Measurements from ENCODE around the gene GLP2R.
A peak's percentile ranks its signal among the peaks of the same experiment; 100 is the strongest.

Gene GLP2R

DNA sequence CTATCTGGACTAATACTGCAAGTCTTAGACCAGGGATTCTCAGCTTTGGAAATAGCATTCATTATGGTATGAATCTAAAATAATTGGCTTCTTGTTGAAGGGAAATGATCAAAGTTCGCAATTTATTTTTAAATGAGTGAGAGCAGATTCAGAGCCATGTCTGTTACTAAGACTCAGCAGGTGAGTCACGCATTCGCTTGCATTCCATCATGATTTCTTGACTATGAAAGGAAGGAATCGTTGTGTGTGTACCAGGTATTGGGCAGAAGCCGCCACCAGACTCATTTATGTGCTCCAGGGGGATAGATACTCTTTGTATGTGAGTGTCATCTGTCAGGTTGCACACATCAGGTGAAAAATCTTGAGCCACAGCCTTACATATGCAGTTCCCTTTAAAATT lies 14.6 kb upstream of the GLP2R start:
- DNase-seq (ENCODE audit: low read depth): no peak
- H3K4me3 ChIP-seq (ENCODE audit: control insufficient read depth, low read depth, low read length): no peak overlapping the region
- TF ChIP-seq, protein P1, sequence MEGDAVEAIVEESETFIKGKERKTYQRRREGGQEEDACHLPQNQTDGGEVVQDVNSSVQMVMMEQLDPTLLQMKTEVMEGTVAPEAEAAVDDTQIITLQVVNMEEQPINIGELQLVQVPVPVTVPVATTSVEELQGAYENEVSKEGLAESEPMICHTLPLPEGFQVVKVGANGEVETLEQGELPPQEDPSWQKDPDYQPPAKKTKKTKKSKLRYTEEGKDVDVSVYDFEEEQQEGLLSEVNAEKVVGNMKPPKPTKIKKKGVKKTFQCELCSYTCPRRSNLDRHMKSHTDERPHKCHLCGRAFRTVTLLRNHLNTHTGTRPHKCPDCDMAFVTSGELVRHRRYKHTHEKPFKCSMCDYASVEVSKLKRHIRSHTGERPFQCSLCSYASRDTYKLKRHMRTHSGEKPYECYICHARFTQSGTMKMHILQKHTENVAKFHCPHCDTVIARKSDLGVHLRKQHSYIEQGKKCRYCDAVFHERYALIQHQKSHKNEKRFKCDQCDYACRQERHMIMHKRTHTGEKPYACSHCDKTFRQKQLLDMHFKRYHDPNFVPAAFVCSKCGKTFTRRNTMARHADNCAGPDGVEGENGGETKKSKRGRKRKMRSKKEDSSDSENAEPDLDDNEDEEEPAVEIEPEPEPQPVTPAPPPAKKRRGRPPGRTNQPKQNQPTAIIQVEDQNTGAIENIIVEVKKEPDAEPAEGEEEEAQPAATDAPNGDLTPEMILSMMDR (conservative IDR thresholded peaks at IDR 0.05; ENCODE audit: control insufficient read depth, insufficient read depth, low read depth, low read length): no peak

DNA sequence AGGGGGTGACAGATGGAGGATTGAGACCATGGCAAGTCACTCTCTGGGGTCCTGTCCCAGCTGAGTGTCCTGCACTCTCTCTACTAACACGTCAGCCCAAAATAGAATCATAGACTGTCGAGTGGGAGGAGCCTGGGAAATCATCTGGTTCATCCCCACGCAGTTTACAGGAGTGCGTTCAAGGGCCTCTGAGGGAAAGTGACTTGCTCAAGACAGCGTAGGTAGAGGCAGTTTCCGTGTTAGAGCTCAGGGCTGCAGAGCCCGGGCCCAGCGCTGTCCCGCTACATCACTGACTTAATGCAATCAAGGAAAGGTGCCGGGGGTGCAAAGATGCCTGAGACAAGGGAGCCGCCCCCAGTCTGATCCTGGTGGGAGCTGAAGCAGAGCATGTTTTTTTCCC lies 14.2 kb upstream of the GLP2R start:
- DNase-seq (ENCODE audit: low read depth): no peak
- TF ChIP-seq, protein P1 (conservative IDR thresholded peaks at IDR 0.05; ENCODE audit: control insufficient read depth, insufficient read depth, low read depth, low read length): no peak

DNA sequence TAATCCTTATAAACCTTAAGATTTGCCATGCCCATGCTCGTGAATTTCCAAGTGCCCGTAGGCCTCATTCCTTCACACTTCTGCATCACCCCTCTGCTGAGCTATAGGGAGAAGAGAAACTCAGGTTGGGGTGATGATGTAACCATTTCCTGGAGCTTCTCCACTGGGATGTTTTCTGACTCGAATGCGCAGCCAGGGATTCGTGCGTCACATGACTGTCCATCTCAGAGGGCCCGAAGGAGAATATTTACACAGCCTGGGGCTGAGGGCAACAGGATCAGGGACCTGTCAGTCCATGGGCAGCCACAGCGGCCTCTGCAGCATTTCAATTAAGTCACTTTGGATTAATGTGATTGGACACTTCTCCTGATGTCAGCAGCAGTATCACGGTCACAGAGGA lies 12.6 kb upstream of the GLP2R start:
- DNase-seq (ENCODE audit: low read depth): no peak
- TF ChIP-seq, protein P1 (conservative IDR thresholded peaks at IDR 0.05; ENCODE audit: control insufficient read depth, insufficient read depth, low read depth, low read length): no peak
- H3K4me3 ChIP-seq (ENCODE audit: control insufficient read depth, low read depth, low read length): no peak overlapping the region

More for the DNA sequence above, 14.2 kb upstream of the GLP2R start:
- no peak overlapping the region for H3K4me3 ChIP-seq (ENCODE audit: control insufficient read depth, low read depth, low read length)

DNA sequence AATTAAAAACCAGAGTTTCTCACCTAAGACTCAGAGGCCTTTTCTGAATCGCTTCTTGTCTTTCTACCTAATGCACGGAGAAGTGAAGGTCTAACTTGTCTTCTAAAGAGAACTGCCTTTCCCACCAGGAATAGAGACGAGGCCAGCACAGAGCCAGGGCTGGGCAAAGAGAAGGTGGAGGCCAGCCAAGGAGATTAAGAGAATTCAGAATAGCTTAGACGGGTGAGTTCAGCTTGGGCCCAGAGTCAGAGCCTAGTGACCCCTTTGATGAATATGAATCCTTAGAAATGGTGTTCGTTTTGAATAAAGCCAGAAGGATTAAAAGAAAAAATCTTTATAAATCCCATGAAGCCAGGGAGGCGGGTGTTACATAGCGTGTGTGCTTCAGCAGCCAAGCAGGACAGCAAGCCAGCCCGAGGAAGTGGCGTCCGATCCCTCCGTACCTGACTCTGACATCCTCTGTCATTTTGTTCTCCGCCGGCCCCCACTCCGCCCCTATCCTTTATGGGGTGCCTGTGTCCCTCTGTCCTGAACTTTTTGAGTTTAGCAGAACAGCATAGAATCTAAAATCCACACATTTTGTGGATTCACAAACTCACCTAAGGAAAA lies 11.3 kb upstream of the GLP2R start:
- no peak overlapping the region for H3K4me3 ChIP-seq (ENCODE audit: control insufficient read depth, low read depth, low read length)
- TF ChIP-seq, protein P1 (conservative IDR thresholded peaks at IDR 0.05; ENCODE audit: control insufficient read depth, insufficient read depth, low read depth, low read length): no peak
- DNase-seq (ENCODE audit: low read depth): no peak

DNA sequence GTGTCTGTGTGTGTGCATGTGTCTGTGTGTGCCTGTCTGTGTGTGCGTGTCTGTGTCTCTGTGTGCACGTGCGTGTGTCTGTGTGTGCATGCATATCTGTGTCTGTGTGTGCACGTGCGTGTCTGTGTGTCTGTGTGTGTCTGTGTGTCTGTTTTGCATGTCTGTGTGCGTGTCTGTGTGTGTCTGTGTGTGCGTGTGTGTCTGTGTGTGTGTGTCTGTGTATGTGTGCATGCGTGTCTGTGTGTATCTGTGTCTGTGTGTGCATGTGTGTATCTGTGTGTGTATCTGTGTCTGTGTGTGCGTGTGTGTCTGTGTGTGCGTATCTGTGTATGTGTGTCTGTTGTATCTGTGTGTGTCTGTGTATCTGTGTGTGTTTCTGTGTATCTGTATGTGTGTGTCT lies 9.3 kb upstream of the GLP2R start:
- TF ChIP-seq, protein P1 (conservative IDR thresholded peaks at IDR 0.05; ENCODE audit: control insufficient read depth, insufficient read depth, low read depth, low read length): no peak
- DNase-seq (ENCODE audit: low read depth): no peak
- H3K4me3 ChIP-seq (ENCODE audit: control insufficient read depth, low read depth, low read length): no peak overlapping the region

DNA sequence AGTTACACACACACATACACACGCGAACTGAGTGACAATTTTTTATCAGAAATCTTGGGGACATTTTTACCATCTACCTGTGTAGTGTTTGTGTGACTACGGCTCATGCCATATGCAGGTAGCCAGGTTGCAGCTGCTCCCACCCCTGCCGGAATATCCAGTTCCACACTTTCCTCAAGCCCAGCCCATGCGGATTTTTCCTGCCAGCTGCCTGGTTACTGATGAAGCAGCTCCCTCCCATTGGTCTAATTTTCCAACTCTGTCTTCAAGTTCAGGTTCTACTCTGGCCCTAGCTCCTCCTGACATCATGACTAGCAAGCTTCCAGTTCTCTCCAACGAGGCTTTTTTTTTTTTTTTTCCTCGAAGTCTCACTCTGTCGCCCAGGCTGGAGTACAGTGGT lies 8.6 kb upstream of the GLP2R start:
- DNase-seq (ENCODE audit: low read depth): peak; percentile 44
- no peak overlapping the region for H3K4me3 ChIP-seq (ENCODE audit: control insufficient read depth, low read depth, low read length)
- TF ChIP-seq, protein P1 (conservative IDR thresholded peaks at IDR 0.05; ENCODE audit: control insufficient read depth, insufficient read depth, low read depth, low read length): no peak

DNA sequence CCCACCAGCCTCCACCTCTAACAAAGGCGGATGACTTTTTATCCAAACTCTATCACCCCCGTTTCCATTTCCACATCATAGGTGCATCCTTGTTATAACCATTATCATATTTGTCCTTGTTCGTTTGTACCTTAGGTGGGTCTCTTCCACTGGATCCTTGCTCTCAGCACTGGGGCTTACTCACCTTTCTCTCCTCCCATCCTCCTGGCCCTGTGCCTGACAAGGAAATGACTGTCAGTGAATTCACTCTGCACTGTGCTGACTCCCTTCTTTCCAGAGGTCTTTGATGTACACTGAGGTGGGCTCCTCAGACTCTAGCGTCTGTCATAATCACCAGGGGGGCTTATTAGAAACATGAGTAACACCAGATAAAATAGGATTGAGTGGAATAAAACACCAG lies 7.0 kb upstream of the GLP2R start:
- TF ChIP-seq, protein P1 (conservative IDR thresholded peaks at IDR 0.05; ENCODE audit: control insufficient read depth, insufficient read depth, low read depth, low read length): no peak
- no peak for DNase-seq (ENCODE audit: low read depth)
- no peak overlapping the region for H3K4me3 ChIP-seq (ENCODE audit: control insufficient read depth, low read depth, low read length)
